ENCODE results near the gene PCDH11Y.
A peak's percentile ranks its signal among the peaks of the same experiment; 100 is the strongest.
"Not testable (repeated sequence)": the region's sequence is repeated elsewhere in the genome, so short reads cannot be mapped to it uniquely, and the experiment has no call there.

Gene PCDH11Y, protein sequence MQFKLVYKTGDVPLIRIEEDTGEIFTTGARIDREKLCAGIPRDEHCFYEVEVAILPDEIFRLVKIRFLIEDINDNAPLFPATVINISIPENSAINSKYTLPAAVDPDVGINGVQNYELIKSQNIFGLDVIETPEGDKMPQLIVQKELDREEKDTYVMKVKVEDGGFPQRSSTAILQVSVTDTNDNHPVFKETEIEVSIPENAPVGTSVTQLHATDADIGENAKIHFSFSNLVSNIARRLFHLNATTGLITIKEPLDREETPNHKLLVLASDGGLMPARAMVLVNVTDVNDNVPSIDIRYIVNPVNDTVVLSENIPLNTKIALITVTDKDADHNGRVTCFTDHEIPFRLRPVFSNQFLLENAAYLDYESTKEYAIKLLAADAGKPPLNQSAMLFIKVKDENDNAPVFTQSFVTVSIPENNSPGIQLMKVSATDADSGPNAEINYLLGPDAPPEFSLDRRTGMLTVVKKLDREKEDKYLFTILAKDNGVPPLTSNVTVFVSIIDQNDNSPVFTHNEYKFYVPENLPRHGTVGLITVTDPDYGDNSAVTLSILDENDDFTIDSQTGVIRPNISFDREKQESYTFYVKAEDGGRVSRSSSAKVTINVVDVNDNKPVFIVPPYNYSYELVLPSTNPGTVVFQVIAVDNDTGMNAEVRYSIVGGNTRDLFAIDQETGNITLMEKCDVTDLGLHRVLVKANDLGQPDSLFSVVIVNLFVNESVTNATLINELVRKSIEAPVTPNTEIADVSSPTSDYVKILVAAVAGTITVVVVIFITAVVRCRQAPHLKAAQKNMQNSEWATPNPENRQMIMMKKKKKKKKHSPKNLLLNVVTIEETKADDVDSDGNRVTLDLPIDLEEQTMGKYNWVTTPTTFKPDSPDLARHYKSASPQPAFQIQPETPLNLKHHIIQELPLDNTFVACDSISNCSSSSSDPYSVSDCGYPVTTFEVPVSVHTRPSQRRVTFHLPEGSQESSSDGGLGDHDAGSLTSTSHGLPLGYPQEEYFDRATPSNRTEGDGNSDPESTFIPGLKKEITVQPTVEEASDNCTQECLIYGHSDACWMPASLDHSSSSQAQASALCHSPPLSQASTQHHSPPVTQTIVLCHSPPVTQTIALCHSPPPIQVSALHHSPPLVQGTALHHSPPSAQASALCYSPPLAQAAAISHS (N-terminal part only)

GRCh38 chrY:5000057-5000456 lies at the start of gene PCDH11Y:
TSS of gene PCDH11Y (plus strand) at chrY:5000296. CDS start at chrY:5057100, 56,804 bp downstream.
- peak in 1 of 2 donors; percentile 0 for DNase-seq

GRCh38 chrY:4967894-4968293 lies 32.2 kb upstream of the PCDH11Y start:
- not testable (repeated sequence) for DNase-seq

GRCh38 chrY:4991743-4992400 lies 8.2 kb upstream of the PCDH11Y start:
- DNase-seq = not testable (repeated sequence)

DNA sequence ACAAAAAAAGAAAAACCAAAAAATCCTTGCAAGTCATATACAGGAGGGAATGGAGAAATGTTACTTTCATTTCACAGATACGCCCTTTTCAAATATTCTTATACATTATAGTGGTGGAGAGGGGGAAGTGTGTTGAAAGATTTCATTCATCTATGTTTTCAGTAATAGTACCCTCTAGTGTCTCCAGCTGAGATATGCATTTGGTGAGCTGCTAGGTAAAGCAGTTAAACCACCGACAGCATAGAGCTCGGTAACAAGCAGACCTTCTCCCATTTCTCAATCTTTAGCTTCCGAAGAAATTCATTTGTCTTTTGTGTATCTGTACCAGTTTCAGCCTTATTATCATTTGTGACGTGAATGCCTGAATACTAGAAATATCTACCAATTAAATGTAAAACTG lies 5.2 kb upstream of the PCDH11Y start:
- DNase-seq = not testable (repeated sequence)

- not testable (repeated sequence) for DNase-seq
These were observed 2.5 kb downstream of the PCDH11Y start for GRCh38 chrY:5002476-5003184.

GRCh38 chrY:5038972-5039523 lies 39.0 kb downstream of the PCDH11Y start:
- not testable (repeated sequence) for DNase-seq

- not testable (repeated sequence) for DNase-seq
These were observed 82.9 kb downstream of the PCDH11Y start for GRCh38 chrY:5083017-5083416.

DNA sequence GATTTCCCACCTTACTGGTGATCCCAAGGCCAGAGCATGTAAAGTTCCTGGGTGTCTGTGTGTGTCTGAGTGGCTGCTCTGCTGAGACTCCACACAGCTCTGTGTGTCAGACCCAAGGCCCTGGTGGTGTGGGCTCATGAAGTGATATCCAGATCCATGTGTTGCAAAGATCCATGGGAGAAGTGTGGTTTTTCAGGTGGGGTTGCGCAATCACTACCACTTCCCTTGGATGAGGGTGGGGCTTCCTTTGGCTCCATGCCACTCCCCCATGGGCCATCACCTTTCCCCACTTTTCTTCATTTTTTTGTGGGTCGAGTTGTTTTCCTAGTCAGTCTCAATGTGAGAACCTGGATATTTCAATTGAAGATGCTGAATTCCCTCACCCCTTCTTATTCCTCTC lies 182.9 kb downstream of the PCDH11Y start:
- not testable (repeated sequence) for DNase-seq

GRCh38 chrY:5215116-5215515 lies 215.0 kb downstream of the PCDH11Y start:
- not testable (repeated sequence) for DNase-seq

DNA sequence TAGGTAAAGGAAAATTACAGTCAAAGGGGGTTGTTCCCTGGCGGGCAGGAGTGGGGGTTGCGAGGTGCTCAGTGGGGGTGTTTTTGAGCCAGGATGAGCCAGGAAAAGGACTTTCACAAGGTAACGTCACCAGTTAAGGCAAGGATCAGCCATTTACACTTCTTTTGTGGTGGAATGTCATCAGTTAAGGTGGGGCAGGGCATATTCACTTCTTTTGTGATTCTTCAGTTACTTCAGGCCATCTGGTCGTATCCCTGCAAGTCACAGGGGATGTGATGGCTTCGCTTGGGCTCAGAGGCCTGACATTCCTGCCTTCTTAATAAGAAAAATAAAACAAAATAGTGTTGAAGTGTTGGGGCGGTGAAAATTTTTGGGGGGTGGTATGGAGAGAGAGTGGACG lies 324.8 kb downstream of the PCDH11Y start:
- not testable (repeated sequence) for DNase-seq

DNA sequence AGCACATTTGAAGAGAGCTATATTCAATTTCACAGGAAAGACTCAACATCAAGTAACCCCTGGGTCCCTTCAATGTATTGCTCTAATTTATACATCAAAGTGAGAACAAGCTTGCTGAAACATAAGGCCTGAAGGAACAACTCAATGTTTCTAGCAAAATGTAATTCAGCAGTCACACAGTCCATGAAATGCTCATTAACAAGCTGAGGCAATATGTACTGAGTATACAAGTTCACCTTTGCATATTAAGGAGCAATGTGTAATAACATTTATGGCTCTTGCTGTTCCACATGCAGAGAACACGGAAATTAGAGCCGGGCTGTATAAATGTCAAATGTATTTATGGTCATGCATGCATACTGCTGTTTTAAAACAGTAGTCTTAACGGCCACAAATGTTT lies 342.1 kb downstream of the PCDH11Y start:
- DNase-seq = not testable (repeated sequence)

- DNase-seq = not testable (repeated sequence)
These were observed 543.6 kb downstream of the PCDH11Y start for GRCh38 chrY:5543705-5544104.

GRCh38 chrY:5638589-5638988 lies 638.5 kb downstream of the PCDH11Y start:
- not testable (repeated sequence) for DNase-seq

GRCh38 chrY:5679265-5679664 lies 679.2 kb downstream of the PCDH11Y start:
- DNase-seq = not testable (repeated sequence)

DNA sequence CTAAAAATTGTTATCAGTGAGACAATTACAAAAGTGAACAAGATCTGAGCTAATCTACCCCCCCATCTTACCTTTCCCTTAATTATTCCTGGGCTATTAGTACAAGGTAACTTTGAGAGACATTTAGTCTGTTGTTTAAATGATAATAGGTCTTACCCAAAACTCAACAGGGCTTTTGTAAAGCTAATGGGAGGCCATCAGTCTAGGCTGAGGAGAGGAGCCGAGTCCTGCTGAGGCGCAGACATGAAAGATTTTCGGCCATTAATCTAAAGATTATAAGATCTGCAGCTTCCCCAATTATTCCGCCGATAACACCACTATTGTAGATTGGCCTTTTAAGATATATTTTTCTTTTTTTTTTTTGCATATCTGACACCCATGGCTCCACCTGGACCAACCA lies 708.6 kb downstream of the PCDH11Y start:
- DNase-seq = not testable (repeated sequence)

DNA sequence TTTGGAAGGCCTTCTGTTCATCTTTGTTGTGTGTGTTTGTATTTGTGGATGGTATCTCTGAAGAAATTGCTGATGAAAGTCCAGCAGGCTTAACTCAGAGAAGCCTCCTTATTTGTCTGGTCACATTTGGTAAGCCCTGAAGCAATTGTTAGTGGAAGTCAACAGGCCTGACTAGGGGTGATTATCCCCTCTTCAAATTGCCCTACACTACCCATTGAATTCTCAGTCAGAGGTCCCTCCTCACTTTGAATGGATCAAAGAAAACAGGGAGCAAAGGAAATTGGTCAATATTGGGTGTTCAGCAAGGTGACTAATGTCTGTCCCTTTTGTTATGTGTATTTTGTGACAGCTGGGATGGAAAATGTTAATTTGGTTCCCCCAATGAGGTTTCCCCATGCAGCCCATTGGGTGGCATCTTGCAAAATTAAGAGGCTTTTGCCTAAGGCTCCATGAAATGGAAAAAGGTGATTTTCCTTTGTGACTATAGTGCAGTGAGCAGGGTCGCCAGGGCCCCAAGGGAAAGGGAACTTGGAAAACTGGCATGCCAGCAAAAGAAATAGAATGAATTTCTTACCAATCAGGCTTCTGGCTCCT lies 709.8 kb downstream of the PCDH11Y start:
- not testable (repeated sequence) for DNase-seq

GRCh38 chrY:5761403-5761802 lies 761.3 kb downstream of the PCDH11Y start:
- DNase-seq = not testable (repeated sequence)

- not testable (repeated sequence) for DNase-seq
These were observed 776.4 kb downstream of the PCDH11Y start for GRCh38 chrY:5776485-5776884.
